Measurements from ENCODE around the gene ST7. TPM values are rescaled to one million over a fixed set of nuclear protein-coding genes. Genes with fewer than 3 reads are reported as not detected.

Gene ST7
- total and polyA plus RNA-seq, 7 donors: 5.3 to 37.7 (median 19.0) TPM

DNA sequence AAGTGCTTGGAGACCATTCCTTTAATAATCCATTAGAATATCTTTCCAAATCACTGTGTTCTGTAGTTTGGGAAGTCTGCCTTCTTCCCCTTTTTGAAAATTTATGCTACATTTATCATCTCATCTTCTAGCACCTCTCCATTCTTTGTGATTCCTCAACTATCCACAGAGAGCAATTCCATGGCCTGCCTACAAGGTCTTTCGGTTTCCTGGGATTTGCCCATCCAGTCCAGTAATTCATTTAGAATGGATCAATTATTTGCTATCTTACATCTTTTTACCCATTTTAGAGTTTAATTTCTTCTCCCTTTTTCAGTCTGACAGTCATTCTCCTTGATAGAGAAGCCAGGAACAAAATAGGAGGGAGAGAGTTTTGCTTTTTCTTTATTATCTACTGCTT, 179.8 kb downstream of the ST7 start:
- peaks cover 0 to 10% (median 4%) of the 10 kb centered on the region in 4 donors for H3K4me1 ChIP-seq
- H3K27ac ChIP-seq: no peak overlapping the region
- intact Hi-C loops (cut with DNase I): no loop called here
- TF ChIP-seq EP300 (IDR thresholded peaks at IDR 0.05): no peak
- H3K27me3 ChIP-seq: no peaks in the 10 kb centered on the region
- DNase-seq: no peak
- H3K9me3 ChIP-seq: no peaks in the 10 kb centered on the region
- 95 to 97% methylated on average over 1 of the region's 1 CpG for WGBS, 2 donors
- peaks cover 0 to 14% (median 0%) of the 10 kb centered on the region in 4 donors for H3K36me3 ChIP-seq
- H3K4me3 ChIP-seq: no peak overlapping the region

DNA sequence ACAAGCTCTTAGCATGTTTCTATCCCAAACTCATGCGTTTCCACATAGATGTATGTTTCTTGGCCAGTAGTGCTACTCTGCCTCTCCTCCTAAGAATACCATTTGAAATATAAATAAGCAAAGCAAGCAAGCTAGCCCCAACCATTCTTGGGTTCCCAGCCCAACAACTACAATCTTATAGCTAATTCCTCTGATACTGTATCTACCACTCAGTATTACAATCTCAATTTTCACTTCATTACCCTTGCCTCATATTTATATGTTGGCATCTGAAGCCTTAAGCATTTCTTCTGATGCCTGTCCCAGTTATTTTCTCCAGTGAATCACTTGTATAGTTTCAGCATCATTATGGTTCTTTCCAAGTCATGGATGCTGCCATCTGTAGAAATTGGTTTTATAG, 181.1 kb downstream of the ST7 start:
- Histone ChIP-seq H3K36me3 (peaks cover 0 to 26% (median 0%) of the 10 kb centered on the region in 4 donors), H3K27ac (no peak overlapping the region), H3K27me3 (no peaks in the 10 kb centered on the region), H3K9me3 (no peaks in the 10 kb centered on the region), H3K4me3 (no peak overlapping the region), H3K4me1 (peaks cover 0 to 10% (median 4%) of the 10 kb centered on the region in 4 donors)
- intact Hi-C loops (cut with DNase I): no loop called here
- no peak for DNase-seq
- TF ChIP-seq POLR2AphosphoS5 (IDR thresholded peaks at IDR 0.05) (no peak), EP300 (IDR thresholded peaks at IDR 0.05) (no peak)
- 96 to 97% methylated on average over 1 of the region's 1 CpG for WGBS, 2 donors

DNA sequence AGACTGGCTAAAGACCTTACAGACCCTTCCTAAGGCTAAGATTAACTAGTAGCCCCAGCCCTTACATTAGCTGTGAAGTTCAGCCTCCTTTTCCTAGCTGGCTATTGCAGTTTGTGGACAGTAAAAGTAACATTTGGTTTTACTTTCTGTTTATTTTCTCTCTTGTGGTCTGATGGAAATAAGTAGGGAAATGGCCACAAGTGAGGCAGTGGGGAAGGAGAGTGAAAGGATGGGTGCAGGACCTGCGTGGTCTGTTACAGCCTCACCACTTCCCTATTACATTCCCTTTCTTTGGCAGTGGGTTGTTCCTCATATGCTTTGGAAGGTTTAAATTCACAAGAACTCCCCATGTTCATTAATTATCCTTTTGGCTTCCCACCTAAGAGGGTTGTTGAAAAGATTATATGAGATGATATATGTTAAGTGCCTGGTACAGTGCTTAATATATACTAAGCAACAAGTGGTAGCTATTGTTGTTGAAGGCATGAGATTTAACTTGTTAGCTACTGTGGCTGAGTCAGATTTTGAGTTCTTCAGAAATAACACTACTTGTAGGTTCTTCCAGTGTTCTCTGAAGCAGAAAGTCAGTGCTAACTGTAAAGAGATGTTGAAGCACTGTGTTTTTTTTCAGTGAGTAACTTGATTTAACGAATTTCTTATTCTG, 181.7 kb downstream of the ST7 start:
- TF ChIP-seq, protein P1, sequence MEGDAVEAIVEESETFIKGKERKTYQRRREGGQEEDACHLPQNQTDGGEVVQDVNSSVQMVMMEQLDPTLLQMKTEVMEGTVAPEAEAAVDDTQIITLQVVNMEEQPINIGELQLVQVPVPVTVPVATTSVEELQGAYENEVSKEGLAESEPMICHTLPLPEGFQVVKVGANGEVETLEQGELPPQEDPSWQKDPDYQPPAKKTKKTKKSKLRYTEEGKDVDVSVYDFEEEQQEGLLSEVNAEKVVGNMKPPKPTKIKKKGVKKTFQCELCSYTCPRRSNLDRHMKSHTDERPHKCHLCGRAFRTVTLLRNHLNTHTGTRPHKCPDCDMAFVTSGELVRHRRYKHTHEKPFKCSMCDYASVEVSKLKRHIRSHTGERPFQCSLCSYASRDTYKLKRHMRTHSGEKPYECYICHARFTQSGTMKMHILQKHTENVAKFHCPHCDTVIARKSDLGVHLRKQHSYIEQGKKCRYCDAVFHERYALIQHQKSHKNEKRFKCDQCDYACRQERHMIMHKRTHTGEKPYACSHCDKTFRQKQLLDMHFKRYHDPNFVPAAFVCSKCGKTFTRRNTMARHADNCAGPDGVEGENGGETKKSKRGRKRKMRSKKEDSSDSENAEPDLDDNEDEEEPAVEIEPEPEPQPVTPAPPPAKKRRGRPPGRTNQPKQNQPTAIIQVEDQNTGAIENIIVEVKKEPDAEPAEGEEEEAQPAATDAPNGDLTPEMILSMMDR (IDR thresholded peaks at IDR 0.05): no peak
- TF ChIP-seq POLR2AphosphoS5 (IDR thresholded peaks at IDR 0.05) (no peak), POLR2A (IDR thresholded peaks at IDR 0.05) (no peak), EP300 (IDR thresholded peaks at IDR 0.05) (no peak)
- Histone ChIP-seq H3K9me3 (no peaks in the 10 kb centered on the region), H3K27me3 (no peaks in the 10 kb centered on the region), H3K27ac (no peak overlapping the region), H3K36me3 (peaks cover 0 to 33% (median 0%) of the 10 kb centered on the region in 4 donors), H3K4me3 (no peak overlapping the region), H3K4me1 (peaks cover 0 to 10% (median 4%) of the 10 kb centered on the region in 4 donors)
- WGBS, 2 donors: 84 to 88% methylated on average over 2 of the region's 2 CpGs
- intact Hi-C loops (cut with DNase I): no loop called here
- no peak for DNase-seq

DNA sequence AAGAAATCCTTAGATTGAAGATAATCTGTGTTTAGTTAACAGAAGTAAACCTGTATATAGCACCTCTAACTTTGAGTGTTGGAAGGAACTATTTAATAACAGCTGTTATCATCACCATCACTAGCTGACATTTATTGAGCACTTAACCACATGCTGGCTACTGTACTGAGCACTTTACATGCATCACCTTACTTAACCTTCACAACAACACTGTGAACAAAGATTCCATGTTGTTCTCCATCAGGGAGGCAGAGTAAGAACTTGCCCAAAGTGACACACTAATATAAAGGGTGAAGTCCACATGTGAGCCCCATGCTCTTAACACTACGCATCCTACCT, 182.2 kb downstream of the ST7 start:
- Histone ChIP-seq H3K4me1 (peaks cover 0 to 10% (median 4%) of the 10 kb centered on the region in 4 donors), H3K4me3 (no peak overlapping the region), H3K27me3 (no peaks in the 10 kb centered on the region), H3K9me3 (no peaks in the 10 kb centered on the region), H3K27ac (no peak overlapping the region), H3K36me3 (peaks cover 0 to 34% (median 0%) of the 10 kb centered on the region in 4 donors)
- TF ChIP-seq EP300 (IDR thresholded peaks at IDR 0.05) (no peak), POLR2AphosphoS5 (IDR thresholded peaks at IDR 0.05) (no peak), POLR2A (IDR thresholded peaks at IDR 0.05) (no peak)
- TF ChIP-seq, protein P1 (IDR thresholded peaks at IDR 0.05): no peak
- 97 to 100% methylated on average over 1 of the region's 1 CpG for WGBS, 2 donors
- no peak for DNase-seq
- intact Hi-C loops (cut with DNase I): no loop called here

DNA sequence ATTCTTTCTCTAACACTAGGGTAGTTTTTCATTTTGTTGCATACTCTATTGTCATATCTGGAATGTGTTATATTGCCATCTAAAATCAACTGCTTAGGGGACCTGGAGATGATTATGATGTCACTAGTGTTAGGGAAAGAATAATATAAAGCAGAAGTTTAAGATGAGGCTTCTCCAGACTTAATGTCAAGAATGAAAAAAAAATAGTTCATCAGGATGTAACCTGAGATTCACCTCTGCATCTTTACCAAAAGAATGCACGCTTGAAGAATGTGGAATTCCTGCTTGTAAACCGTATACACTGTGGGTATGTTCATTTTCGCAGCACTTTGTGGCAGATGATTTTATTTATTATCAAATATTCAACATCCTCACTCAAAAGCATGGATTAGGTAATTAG, 184.6 kb downstream of the ST7 start:
- Histone ChIP-seq H3K27ac (no peak overlapping the region), H3K36me3 (peaks cover 0 to 38% (median 0%) of the 10 kb centered on the region in 4 donors), H3K4me1 (peaks cover 0 to 1% (median 0%) of the 10 kb centered on the region in 4 donors), H3K9me3 (no peaks in the 10 kb centered on the region), H3K27me3 (no peaks in the 10 kb centered on the region), H3K4me3 (no peak overlapping the region)
- no peak for DNase-seq
- WGBS, 2 donors: 92 to 95% methylated on average over 3 of the region's 3 CpGs
- intact Hi-C loops (cut with DNase I): no loop called here
- TF ChIP-seq POLR2A (IDR thresholded peaks at IDR 0.05): no peak
- TF ChIP-seq POLR2AphosphoS5 (IDR thresholded peaks at IDR 0.05): no peak
- TF ChIP-seq, protein P1 (IDR thresholded peaks at IDR 0.05): no peak
- TF ChIP-seq EP300 (IDR thresholded peaks at IDR 0.05): no peak

DNA sequence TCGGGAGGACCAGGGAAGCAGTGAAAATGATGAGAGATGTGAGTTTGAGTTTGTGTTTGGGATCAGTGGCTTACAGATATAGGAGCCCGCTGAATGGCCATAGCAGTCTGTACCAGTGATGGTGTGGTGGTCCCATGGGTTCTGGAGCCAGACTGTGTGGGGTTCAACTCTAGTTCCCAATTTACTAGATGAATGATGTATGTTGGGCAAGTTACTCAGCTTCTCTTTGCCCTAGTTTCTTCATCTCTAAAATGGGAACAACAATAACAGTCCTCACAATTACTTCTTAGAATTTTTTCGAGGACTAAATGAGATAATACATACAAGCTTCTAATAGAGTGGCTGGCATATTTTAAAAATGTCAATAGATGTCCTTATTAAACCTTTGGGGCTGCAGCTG, 185.2 kb downstream of the ST7 start:
- intact Hi-C loops (cut with DNase I): no loop called here
- H3K36me3 ChIP-seq: peaks cover 0 to 40% (median 0%) of the 10 kb centered on the region in 4 donors
- no peak overlapping the region for H3K4me3 ChIP-seq
- no peaks in the 10 kb centered on the region for H3K27me3 ChIP-seq
- H3K27ac ChIP-seq: no peak overlapping the region
- 93 to 96% methylated on average over 3 of the region's 3 CpGs for WGBS, 2 donors
- no peak for DNase-seq
- no peaks in the 10 kb centered on the region for H3K9me3 ChIP-seq
- TF ChIP-seq POLR2A (IDR thresholded peaks at IDR 0.05) (no peak), EP300 (IDR thresholded peaks at IDR 0.05) (no peak)
- no peaks in the 10 kb centered on the region for H3K4me1 ChIP-seq

Data from sigmoid colon (tissue), 7 donors.